Left ventricle myocardium inferior (tissue), 1 donor: ENCODE measurements around the gene MYO5B. TPM values are rescaled to one million over a fixed set of nuclear protein-coding genes. Genes with fewer than 3 reads are reported as not detected.
"Not testable (repeated sequence)": the region's sequence is repeated elsewhere in the genome, so short reads cannot be mapped to it uniquely, and the experiment has no call there.

Experiments used
- DNase-seq: peaks from one replicate; pipeline ENCODE4 v3.0.0-alpha.2; 2020
- H3K27ac ChIP-seq: fragments of 200-600 bp; replicated peaks from 2 replicates; pipeline ENCODE4 v1.8.0; 2021
- H3K27me3 ChIP-seq: fragments of 200-600 bp; 2 replicates; pipeline ENCODE4 v1.8.0; 2021; ENCODE audit warnings: low read depth
- H3K36me3 ChIP-seq: fragments of 200-600 bp; 2 replicates; pipeline ENCODE4 v1.8.0; 2021
- H3K4me1 ChIP-seq: fragments of 200-600 bp; 2 replicates; pipeline ENCODE4 v1.8.0; 2021
- H3K4me3 ChIP-seq: fragments of 200-600 bp; 2 replicates; pipeline ENCODE4 v1.8.0; 2021; ENCODE audit warnings: mild to moderate bottlenecking, moderate library complexity
- H3K9me3 ChIP-seq: fragments of 200-600 bp; replicated peaks from 2 replicates; pipeline ENCODE4 v1.8.0; 2021
- CTCF ChIP-seq: fragments of 200-600 bp; IDR thresholded peaks from 2 replicates; pipeline ENCODE4 v1.8.0; 2021; ENCODE audit warnings: antibody characterized with exemption, mild to moderate bottlenecking, borderline replicate concordance
- intact Hi-C: fragments of 100-400 bp; cut with micrococcal nuclease; formaldehyde crosslinking; loops from one replicate; pipeline ENCODE4 v1.11.0; 2022
- total RNA-seq: library from RNA; stranded (reverse); fragmentation: NEBNext Ultra II Directional; extraction: Animal tissue kit (Norgen Biotek cat#: 25700); gene quantifications from one replicate; pipeline ENCODE4 v1.2.1, GENCODE V29; 2021
- donor health status: DM: no; HTN: yes; CAD: no; lungs with severe emphysema.

MYO5B gene
- total RNA-seq, 1 donor from 2014 or later = 0.44 TPM

- no peaks in the 10 kb centered on the region for H3K36me3 ChIP-seq
- no peak for DNase-seq
- H3K27me3 ChIP-seq = no peaks in the 10 kb centered on the region
- peaks cover 14% of the 10 kb centered on the region for H3K9me3 ChIP-seq
- intact Hi-C loops = no loop called here
- H3K27ac ChIP-seq = no peak overlapping the region
- peaks cover 63% of the 10 kb centered on the region for H3K4me1 ChIP-seq
- no peak for TF ChIP-seq CTCF
- H3K4me3 ChIP-seq = peak overlapping the region; percentile 84
Observed at GRCh38 chr18:49811151-49811938, 383.6 kb downstream of the MYO5B start.

GRCh38 chr18:49808553-49809191 is 386.3 kb downstream of the MYO5B start:
- H3K27me3 ChIP-seq, intact Hi-C loops, DNase-seq, H3K36me3 ChIP-seq, H3K4me3 ChIP-seq, H3K27ac ChIP-seq: not testable (repeated sequence)
- peaks cover 79% of the 10 kb centered on the region for H3K4me1 ChIP-seq
- peaks cover 14% of the 10 kb centered on the region for H3K9me3 ChIP-seq

- TF ChIP-seq CTCF = no peak
- Histone ChIP-seq H3K36me3 (peaks cover 13% of the 10 kb centered on the region), H3K4me1 (peaks cover 73% of the 10 kb centered on the region), H3K27ac (peak overlapping the region; percentile 42), H3K4me3 (no peak overlapping the region), H3K27me3 (no peaks in the 10 kb centered on the region), H3K9me3 (peaks cover 9% of the 10 kb centered on the region)
- no peak for DNase-seq
- intact Hi-C loops = no loop called here
Observed at GRCh38 chr18:49804096-49804495, 390.9 kb downstream of the MYO5B start.

- Histone ChIP-seq H3K36me3 (peaks cover 13% of the 10 kb centered on the region), H3K4me3 (no peak overlapping the region), H3K27me3 (no peaks in the 10 kb centered on the region), H3K27ac (peak overlapping the region; percentile 42), H3K4me1 (peaks cover 64% of the 10 kb centered on the region), H3K9me3 (no peaks in the 10 kb centered on the region)
- no peak for DNase-seq
- TF ChIP-seq CTCF = no peak
- intact Hi-C loops = no loop called here
Observed at GRCh38 chr18:49802623-49803022, 392.3 kb downstream of the MYO5B start.

GRCh38 chr18:49800491-49800890 is 394.5 kb downstream of the MYO5B start:
- H3K9me3 ChIP-seq, DNase-seq, intact Hi-C loops, H3K27me3 ChIP-seq, H3K4me3 ChIP-seq: not testable (repeated sequence)
- H3K36me3 ChIP-seq = peaks cover 33% of the 10 kb centered on the region
- H3K4me1 ChIP-seq = peaks cover 43% of the 10 kb centered on the region
- H3K27ac ChIP-seq = peak overlapping the region; percentile 47

- H3K9me3 ChIP-seq, H3K27ac ChIP-seq, H3K27me3 ChIP-seq, DNase-seq, H3K4me3 ChIP-seq, intact Hi-C loops: not testable (repeated sequence)
- H3K36me3 ChIP-seq = peaks cover 39% of the 10 kb centered on the region
- peaks cover 36% of the 10 kb centered on the region for H3K4me1 ChIP-seq
Observed at GRCh38 chr18:49799806-49800205, 395.1 kb downstream of the MYO5B start.

GRCh38 chr18:49798001-49798400 is 396.9 kb downstream of the MYO5B start:
- peaks cover 19% of the 10 kb centered on the region for H3K4me1 ChIP-seq
- H3K9me3 ChIP-seq = no peaks in the 10 kb centered on the region
- H3K36me3 ChIP-seq = peaks cover 57% of the 10 kb centered on the region
- H3K27me3 ChIP-seq = no peaks in the 10 kb centered on the region
- TF ChIP-seq CTCF = no peak
- H3K27ac ChIP-seq = no peak overlapping the region
- DNase-seq = no peak
- H3K4me3 ChIP-seq = no peak overlapping the region
- intact Hi-C loops = no loop called here
